NT2/D1 (cell line): ENCODE results near the gene PRICKLE2.

ENCODE experiments used
- SUZ12 ChIP-seq: IDR thresholded peaks from 2 replicates; pipeline ENCODE4 v1.6.1; 2011; ENCODE audit not compliant: insufficient read length, insufficient read depth; ENCODE audit errors: extremely low read depth
- YY1 ChIP-seq: IDR thresholded peaks from 2 replicates; pipeline ENCODE4 v1.6.1; 2011; ENCODE audit not compliant: insufficient read length, insufficient read depth
- ZNF274 ChIP-seq: IDR thresholded peaks from 2 replicates; pipeline ENCODE4 v1.6.1; 2011; ENCODE audit warnings: mild to moderate bottlenecking, low read depth, low read length

DNA sequence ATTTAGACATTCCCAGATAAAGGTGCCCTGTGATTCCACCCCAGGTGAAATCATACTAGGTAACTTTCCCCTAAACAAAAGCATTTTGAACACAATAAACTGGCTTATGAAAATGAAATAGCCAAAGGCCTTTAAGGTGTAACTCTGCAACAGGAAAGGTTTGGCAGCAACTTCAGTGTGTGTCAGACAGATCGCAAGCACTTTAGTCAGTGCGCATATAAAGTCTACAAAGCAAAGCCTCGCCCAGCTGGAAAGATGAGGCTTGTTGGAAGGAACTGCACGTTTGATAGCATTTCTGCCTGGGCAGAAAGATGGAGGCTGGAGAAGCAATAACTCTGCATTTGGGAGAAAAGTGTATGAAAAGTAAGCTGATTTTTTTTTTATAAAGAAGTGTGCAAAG lies 57.9 kb downstream of the PRICKLE2 start:
- no peak for TF ChIP-seq ZNF274
- no peak for TF ChIP-seq SUZ12
- no peak for TF ChIP-seq YY1
